Ramos (cell line): ENCODE data around the gene E2F4.

ENCODE experiments used
- in situ Hi-C: fragments of 300-500 bp; cut with MboI; formaldehyde crosslinking; loops from one replicate; pipeline ENCODE4 v1.14.3; 2022; ENCODE audit warnings: low sequenced_read_pairs; ENCODE audit not compliant: unreplicated experiment

The E2F4 gene

GRCh38 chr16:67157106-67157748 is 34.7 kb upstream of the E2F4 start:
- in situ Hi-C loops, result no loop called here

- in situ Hi-C loops, result no loop called here
These were observed 33.9 kb upstream of the E2F4 start for GRCh38 chr16:67157892-67158635.

- in situ Hi-C loops, result no loop called here
These were observed 33.0 kb upstream of the E2F4 start for GRCh38 chr16:67158637-67159600.

GRCh38 chr16:67161595-67162058 is 30.3 kb upstream of the E2F4 start:
- in situ Hi-C loops, result no loop called here

DNA sequence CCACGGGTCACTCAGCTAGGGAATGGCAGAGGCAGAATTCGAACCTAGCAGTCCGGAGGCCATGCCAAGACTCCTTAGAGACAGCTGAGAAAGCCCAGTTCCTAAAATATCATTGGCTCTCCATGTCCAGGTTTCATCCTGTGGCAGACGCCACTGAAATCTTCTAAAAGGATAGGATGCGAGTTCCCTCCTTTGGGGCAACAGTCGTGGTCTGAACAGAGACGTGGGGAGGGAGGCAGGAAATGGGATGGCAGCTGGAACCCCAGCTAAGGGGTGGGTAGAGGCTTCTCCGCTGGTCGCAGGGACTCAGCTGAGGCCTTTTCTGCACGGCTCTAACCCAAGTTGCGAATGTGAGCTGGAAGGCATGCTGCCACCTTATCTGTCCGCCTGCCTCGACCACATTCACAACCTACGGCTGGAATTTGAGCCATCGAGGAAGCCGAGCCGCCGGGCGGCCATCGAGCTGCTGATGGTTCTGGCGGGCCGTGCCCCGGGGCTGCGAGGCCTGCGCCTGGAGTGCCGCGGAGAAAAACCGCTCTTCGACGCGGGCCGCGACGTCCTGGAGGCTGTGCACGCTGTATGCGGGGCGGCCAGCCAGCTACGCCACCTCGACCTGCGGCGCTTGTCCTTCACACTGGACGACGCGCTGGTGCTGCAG is 29.3 kb upstream of the E2F4 start:
- in situ Hi-C loops, result no loop called here

DNA sequence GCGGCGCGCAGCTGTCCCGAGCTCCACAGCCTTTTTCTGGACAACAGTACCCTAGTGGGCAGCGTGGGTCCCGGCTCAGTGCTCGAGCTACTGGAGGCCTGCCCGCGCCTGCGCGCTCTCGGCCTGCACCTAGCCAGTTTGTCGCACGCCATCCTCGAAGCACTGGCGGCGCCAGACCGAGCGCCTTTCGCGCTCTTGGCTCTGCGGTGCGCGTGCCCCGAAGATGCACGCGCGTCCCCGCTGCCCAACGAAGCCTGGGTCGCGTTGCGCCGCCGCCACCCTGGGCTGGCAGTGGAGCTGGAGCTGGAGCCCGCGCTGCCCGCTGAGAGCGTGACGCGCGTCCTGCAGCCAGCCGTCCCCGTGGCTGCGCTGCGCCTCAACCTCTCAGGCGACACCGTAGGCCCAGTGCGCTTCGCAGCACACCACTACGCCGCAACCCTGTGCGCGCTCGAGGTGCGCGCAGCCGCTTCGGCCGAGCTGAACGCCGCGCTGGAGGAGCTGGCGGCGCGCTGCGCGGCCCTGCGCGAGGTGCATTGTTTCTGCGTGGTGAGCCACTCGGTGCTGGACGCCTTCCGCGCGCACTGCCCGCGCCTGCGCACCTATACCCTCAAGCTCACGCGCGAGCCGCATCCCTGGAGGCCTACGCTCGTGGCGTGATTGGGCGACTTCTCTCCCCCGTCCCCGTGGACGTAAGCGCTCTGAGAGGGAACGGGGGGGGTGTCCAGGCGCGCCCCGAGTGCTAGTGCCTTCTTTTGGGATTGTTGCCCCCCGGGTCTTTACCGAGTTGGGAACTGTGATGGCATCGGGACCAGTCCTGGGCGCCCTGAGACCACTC is 28.6 kb upstream of the E2F4 start:
- in situ Hi-C loops, result no loop called here

- in situ Hi-C loops, result no loop called here
These were observed 27.9 kb upstream of the E2F4 start for GRCh38 chr16:67163999-67164558.

- in situ Hi-C loops, result no loop called here
These were observed 27.3 kb upstream of the E2F4 start, which contains the start of gene HSF4 for GRCh38 chr16:67164599-67165061. HSF4 (plus strand) TSS chr16:67164745; CDS start chr16:67164812, 67 bp downstream.

DNA sequence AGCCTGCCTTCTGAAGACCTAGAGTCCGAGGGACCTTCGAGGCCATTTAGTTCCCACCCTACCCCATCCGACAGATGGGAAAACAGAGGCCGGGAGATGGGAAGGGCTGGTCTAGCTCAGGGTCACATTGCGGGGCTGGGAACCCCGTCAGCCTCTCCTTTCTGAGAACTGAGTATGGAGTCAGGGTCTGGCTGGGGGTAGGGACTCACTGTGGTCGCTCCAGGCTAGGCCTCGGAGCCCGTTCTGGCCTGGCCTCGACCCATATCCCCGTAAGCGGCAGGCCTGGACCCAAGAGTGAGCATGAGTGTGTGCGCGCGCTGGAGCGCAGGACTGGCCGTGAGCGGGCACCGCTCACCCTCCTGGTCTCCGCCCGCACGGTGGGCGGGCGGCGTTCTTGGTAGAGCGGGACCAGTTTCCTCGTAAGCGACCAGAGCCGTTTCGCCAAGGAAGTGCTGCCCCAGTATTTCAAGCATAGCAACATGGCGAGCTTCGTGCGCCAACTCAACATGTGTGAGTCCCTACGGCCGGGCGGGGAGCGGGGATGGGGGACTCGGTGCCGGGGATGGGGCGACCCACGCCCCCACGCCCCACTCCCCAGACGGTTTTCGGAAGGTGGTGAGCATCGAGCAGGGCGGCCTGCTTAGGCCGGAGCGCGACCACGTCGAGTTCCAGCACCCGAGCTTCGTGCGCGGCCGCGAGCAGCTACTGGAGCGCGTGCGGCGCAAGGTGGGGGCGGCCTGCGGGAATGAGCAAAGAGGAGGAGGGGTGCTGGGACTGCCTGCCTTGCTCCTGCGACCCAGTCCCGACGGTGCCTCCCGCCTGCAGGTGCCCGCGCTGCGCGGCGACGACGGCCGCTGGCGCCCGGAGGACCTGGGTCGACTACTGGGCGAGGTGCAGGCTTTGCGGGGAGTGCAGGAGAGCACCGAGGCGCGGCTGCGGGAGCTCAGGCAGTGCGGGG is 26.6 kb upstream of the E2F4 start:
- in situ Hi-C loops, result no loop called here

GRCh38 chr16:67166110-67166547 is 25.8 kb upstream of the E2F4 start:
- in situ Hi-C loops, result no loop called here

GRCh38 chr16:67166598-67167168 is 25.3 kb upstream of the E2F4 start:
- in situ Hi-C loops, result no loop called here

DNA sequence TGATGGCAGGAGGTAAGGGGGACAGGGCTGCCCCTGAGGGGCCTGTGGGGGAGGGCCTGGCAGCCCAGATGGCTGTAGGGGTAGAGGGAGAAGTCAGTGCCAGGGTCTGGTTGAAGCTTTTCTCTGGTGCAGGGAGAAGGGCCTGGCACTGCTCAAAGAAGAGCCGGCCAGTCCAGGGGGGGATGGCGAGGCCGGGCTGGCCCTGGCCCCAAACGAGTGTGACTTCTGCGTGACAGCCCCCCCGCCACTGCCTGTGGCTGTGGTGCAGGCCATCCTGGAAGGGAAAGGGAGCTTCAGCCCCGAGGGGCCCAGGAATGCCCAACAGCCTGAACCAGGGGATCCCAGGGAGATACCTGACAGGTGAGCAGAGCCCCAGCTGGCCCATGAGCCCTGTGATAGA is 24.4 kb upstream of the E2F4 start:
- in situ Hi-C loops, result no loop called here

GRCh38 chr16:67169011-67169451 is 22.9 kb upstream of the E2F4 start:
- in situ Hi-C loops, result no loop called here

GRCh38 chr16:67169642-67170167 is 22.2 kb upstream of the E2F4 start:
- in situ Hi-C loops, result no loop called here

GRCh38 chr16:67170168-67170948 is 21.6 kb upstream of the E2F4 start, which contains the start of gene NOL3:
NOL3 (plus strand) TSS chr16:67170538.
- in situ Hi-C loops, result no loop called here

GRCh38 chr16:67170949-67171649 is 20.9 kb upstream of the E2F4 start:
- in situ Hi-C loops, result no loop called here
